K562 (cell line): ENCODE measurements around the gene IQGAP3. TPM values are rescaled to one million over a fixed set of nuclear protein-coding genes. Genes with fewer than 3 reads are reported as not detected.

Experiments
- ATAC-seq: fragments of 200-7000 bp; cut with Tn5 transposase; 3 replicates; pipeline ENCODE4 v1.9.1; 2020; ENCODE audit warnings: moderate library complexity
- BruUV-seq: library from RNA; stranded (reverse); fragments of 400-500 nt; replicated peaks from 2 replicates; lab custom pipeline; 2021; lab: Mats Ljungman, UMichigan
- CTCF ChIA-PET: fragments of 300-600 bp; formaldehyde crosslinking; extraction: SDS; loops from one replicate; lab custom pipeline; 2021; ENCODE audit warnings: low intra/inter-chr PET ratio; lab: Yijun Ruan, JAX
- POLR2A ChIA-PET: fragments of 300-600, 350-650 bp; sonication (Branson Sonifier 250); formaldehyde crosslinking; extraction: SDS; loops from one replicate; lab custom pipeline; 2021; ENCODE audit warnings: antibody characterized with exemption, inconsistent platforms; lab: Yijun Ruan, JAX
- DNase-seq, 4 experiments: peaks; one replicate each; pipeline versions ENCODE4 v3.0.0 to v3.0.0-alpha.2; 2011 to 2018; ENCODE audit warnings: low spot score in 3 of 4, mixed read lengths in 3 of 4; ENCODE audit errors: extremely low read depth in 1 of 4
- FAIRE-seq: peaks from 2 replicates; lab custom pipeline; 2011; peaks lifted over from hg19 to GRCh38; lab: Jason Lieb, UNC
- H2AFZ ChIP-seq: 2 replicates; pipeline ENCODE4 v1.6.0; 2011; ENCODE audit warnings: low read depth, low read length, control low read depth, inconsistent platforms
- H3K27ac ChIP-seq: fragments of 200-600 bp; 3 replicates; pipeline ENCODE4 v1.8.0; 2011; ENCODE audit warnings: low read depth, mild to moderate bottlenecking, control low read depth, inconsistent platforms, low read length, moderate library complexity, mixed read lengths; ENCODE audit errors: extremely low read depth
- H3K27me3 ChIP-seq, 2 experiments: fragments of 300-600 bp in 1 of 2; 2 replicates in 1 of 2; 3 replicates in 1 of 2; pipeline versions ENCODE4 v1.6.0 to v1.8.0; 2011; ENCODE audit warnings: inconsistent platforms in 2 of 2, low read length in 2 of 2, mild to moderate bottlenecking in 1 of 2, mixed read lengths in 1 of 2, moderate library complexity in 1 of 2; ENCODE audit not compliant: control insufficient read depth in 2 of 2, insufficient read depth in 2 of 2
- H3K36me3 ChIP-seq: fragments of 300-600 bp; 3 replicates; pipeline ENCODE4 v1.8.0; 2011; ENCODE audit warnings: mild to moderate bottlenecking, low read length, inconsistent platforms; ENCODE audit not compliant: control insufficient read depth, insufficient read depth
- H3K4me1 ChIP-seq, 2 experiments: fragments of 200-600 bp in 1 of 2; replicated peaks in 1 of 2; 2 replicates in 1 of 2; 3 replicates in 1 of 2; pipeline versions ENCODE4 v1.5.1 to v1.8.0; 2011; ENCODE audit warnings: inconsistent platforms in 2 of 2, low read length in 2 of 2, mild to moderate bottlenecking in 1 of 2, mixed read lengths in 1 of 2, moderate library complexity in 1 of 2; ENCODE audit not compliant: control insufficient read depth in 2 of 2, insufficient read depth in 2 of 2
- H3K4me2 ChIP-seq: 2 replicates; pipeline ENCODE4 v1.6.1; 2011; ENCODE audit warnings: low read length, control low read depth, inconsistent platforms, mixed read lengths; ENCODE audit not compliant: insufficient read depth
- H3K4me3 ChIP-seq: fragments of 200-600 bp; sonication (generic), shearing (Covaris generic); 2 replicates; pipeline ENCODE4 v1.5.1; 2016; ENCODE audit warnings: control low read depth, inconsistent platforms
- H3K79me2 ChIP-seq: fragments of 200-600 bp; 3 replicates; pipeline ENCODE4 v1.8.0; 2011; ENCODE audit warnings: low read length, inconsistent platforms; ENCODE audit not compliant: control insufficient read depth, insufficient read depth
- H3K9ac ChIP-seq, 2 experiments: 2 replicates each; pipeline versions ENCODE4 v1.6.0 to v1.6.1; 2011; ENCODE audit warnings: low read depth in 2 of 2, low read length in 2 of 2, control low read depth in 1 of 2, inconsistent platforms in 1 of 2, mild to moderate bottlenecking in 1 of 2, mixed read lengths in 1 of 2; ENCODE audit not compliant: insufficient read depth in 1 of 2
- H3K9me1 ChIP-seq: one replicate; pipeline ENCODE4 v1.6.0; 2011; ENCODE audit warnings: inconsistent platforms, mild to moderate bottlenecking, low read length, moderate library complexity; ENCODE audit not compliant: control insufficient read depth, insufficient read depth
- H3K9me3 ChIP-seq: replicated peaks from 2 replicates; pipeline ENCODE4 v1.5.1; 2011; ENCODE audit warnings: low read depth, low read length, inconsistent platforms; ENCODE audit not compliant: control insufficient read depth, insufficient read depth
- H4K20me1 ChIP-seq: replicated peaks from 2 replicates; pipeline ENCODE4 v1.6.1; 2011; ENCODE audit warnings: low read length, inconsistent platforms, mixed read lengths; ENCODE audit not compliant: control insufficient read depth, insufficient read depth
- ARID2 ChIP-seq: fragments of 450-650 bp; IDR thresholded peaks from 2 replicates; pipeline ENCODE4 v1.6.1; 2017; ENCODE audit warnings: antibody characterized with exemption, mild to moderate bottlenecking
- ATF6 ChIP-seq: sonication (generic); formaldehyde crosslinking; IDR thresholded peaks from 2 replicates; pipeline ENCODE4 v1.4.0; 2020; ENCODE audit warnings: mild to moderate bottlenecking, missing genetic modification reagents
- DMBX1 ChIP-seq: fragments of 250-450 bp; sonication (Bioruptor Pico); IDR thresholded peaks from 2 replicates; pipeline ENCODE4 v1.8.0; 2022; ENCODE audit warnings: inconsistent platforms, mild to moderate bottlenecking, moderate library complexity, borderline replicate concordance
- HES1 ChIP-seq: fragments of 450-650 bp; IDR thresholded peaks from 2 replicates; pipeline ENCODE4 v1.6.1; 2016; ENCODE audit warnings: low read depth, mild to moderate bottlenecking, moderate library complexity
- HMG20B ChIP-seq: fragments of 250-450 bp; sonication (Bioruptor Pico); IDR thresholded peaks from 2 replicates; pipeline ENCODE4 v1.5.0; 2021; ENCODE audit warnings: mild to moderate bottlenecking
- ILF3 ChIP-seq: fragments of 450-650 bp; IDR thresholded peaks from 2 replicates; pipeline ENCODE4 v1.6.1; 2018; ENCODE audit warnings: antibody characterized with exemption, mild to moderate bottlenecking, moderate library complexity, borderline replicate concordance
- KDM1A ChIP-seq, 2 experiments: fragments of 450-650 bp; IDR thresholded peaks; 2 replicates each; pipeline ENCODE4 v1.6.1; 2016; ENCODE audit warnings: mild to moderate bottlenecking in 2 of 2
- MCM7 ChIP-seq, 2 experiments: fragments of 450-650 bp; IDR thresholded peaks; 2 replicates each; pipeline ENCODE4 v1.6.1; 2016 to 2018
- MEF2A ChIP-seq: IDR thresholded peaks from 2 replicates; pipeline ENCODE4 v1.6.1; 2011; ENCODE audit warnings: low read depth, mild to moderate bottlenecking, low read length, moderate library complexity; ENCODE audit not compliant: control insufficient read depth
- PRMT5 ChIP-seq: sonication (generic); formaldehyde crosslinking; IDR thresholded peaks from 2 replicates; pipeline ENCODE4 v1.5.0; 2020; ENCODE audit warnings: missing genetic modification reagents
- SP1 ChIP-seq: sonication (generic); formaldehyde crosslinking; IDR thresholded peaks from 2 replicates; pipeline ENCODE4 v1.8.1; 2022; ENCODE audit warnings: mild to moderate bottlenecking, missing genetic modification reagents
- THAP12 ChIP-seq: fragments of 250-450 bp; sonication (Bioruptor Pico); IDR thresholded peaks from 2 replicates; pipeline ENCODE4 v1.9.0; 2021; ENCODE audit warnings: mild to moderate bottlenecking, inconsistent platforms
- U2AF1 ChIP-seq: fragments of 200-400 bp; formaldehyde crosslinking; optimal IDR thresholded peaks from 2 replicates; pipeline ENCODE3; 2017; ENCODE audit warnings: mild to moderate bottlenecking, low read depth, low read length, moderate library complexity
- YBX1 ChIP-seq: fragments of 450-650 bp; IDR thresholded peaks from 2 replicates; pipeline ENCODE4 v1.7.1; 2016; ENCODE audit warnings: mild to moderate bottlenecking
- ZBTB7A ChIP-seq: IDR thresholded peaks from 2 replicates; pipeline ENCODE4 v1.6.1; 2011; ENCODE audit warnings: low read depth, mild to moderate bottlenecking, low read length, moderate library complexity, borderline replicate concordance; ENCODE audit not compliant: control insufficient read depth
- ZHX1 ChIP-seq: fragments of 150-350 bp; conservative IDR thresholded peaks from 2 replicates; pipeline ENCODE4 v1.6.1; 2014; ENCODE audit warnings: low read length
- ZNF274 ChIP-seq: IDR thresholded peaks from 2 replicates; pipeline ENCODE4 v1.6.1; 2011; ENCODE audit warnings: low read depth, mild to moderate bottlenecking, low read length, moderate library complexity, borderline replicate concordance
- WGBS: fragments of 100-300 bp; shearing (Covaris generic); methylation state at CpG from one replicate; pipeline ENCODE4 v1.1.6; 2016; ENCODE audit warnings: low coverage, mixed read lengths; ENCODE audit not compliant: insufficient coverage; ENCODE audit errors: missing lambda C conversion rate; 5-methylcytosine and 5-hydroxymethylcytosine counted together
- in situ Hi-C: fragments of 300-500 bp; cut with MboI; formaldehyde crosslinking; loops from 4 replicates; pipeline ENCODE4 v1.15.0; 2018; ENCODE audit warnings: inconsistent platforms, mixed read lengths
- intact Hi-C: fragments of 100-400 bp; cut with micrococcal nuclease; formaldehyde crosslinking; loops from 2 replicates; pipeline ENCODE4 v1.14.2; 2022
- polyA plus RNA-seq, 8 experiments: library from polyadenylated mRNA; depleted of rRNA in 4 of 8; stranded (reverse) in 5 of 8; unstranded in 3 of 8; fragments of >200 nt; fragmentation: Nextera tagmentation in 2 of 8; fragmentation: Illumina TruSeq in 1 of 8; extraction: Ambion mirVana in 2 of 8; extraction: Trizol in 1 of 8; gene quantifications; 2 replicates each; pipeline versions ENCODE4 v1.2.1 to v1.2.3, GENCODE V29; 2011 to 2014; ENCODE audit warnings: inconsistent platforms in 1 of 8, missing spikeins in 1 of 8
- total RNA-seq, 7 experiments: library from RNA; depleted of rRNA in 6 of 7; stranded (reverse); fragments of >200 nt in 6 of 7; fragmentation: Illumina TruSeq in 2 of 7; extraction: Trizol in 2 of 7; gene quantifications; 2 replicates each; pipeline versions ENCODE4 v1.2.1 to v1.2.3, GENCODE V29; 2011 to 2021; ENCODE audit warnings: low replicate concordance in 1 of 7

The IQGAP3 gene
- total and polyA plus RNA-seq, 9 of the 15 experiments (the other 6 are each of a cell fraction or from before 2014, with no cell fraction given) = 1.4 to 16.6 (median 11.9) TPM

GRCh38 chr1:156527584-156527983 lies 44.8 kb downstream of the IQGAP3 start:
- Histone ChIP-seq H4K20me1 (no peaks in the 10 kb centered on the region), H3K79me2 (no peaks in the 10 kb centered on the region), H3K9ac (no peak overlapping the region), H3K36me3 (peaks cover 46% of the 10 kb centered on the region; the same call in 2 of the 3 replicates), H2AFZ (no peak overlapping the region), H3K4me3 (no peak overlapping the region), H3K27me3 (no peaks in the 10 kb centered on the region), H3K27ac (no peak overlapping the region), H3K9me1 (no peaks in the 10 kb centered on the region), H3K9me3 (no peaks in the 10 kb centered on the region), H3K4me2 (no peak overlapping the region), H3K4me1 (peaks cover 28 to 30% of the 10 kb centered on the region in 2 experiments)
- no peak for ATAC-seq
- BruUV-seq = no TSS peak
- ChIA-PET POLR2A (interaction anchor here (0.6 to 1.5 kb wide), 5 partner anchors 9 to 65 kb away, joined by 3 to 7 read pairs (median 4); no protein-coding TSS in a partner anchor), CTCF (no interaction called here)
- WGBS = 83% methylated on average over 2 of the region's 2 CpGs
- FAIRE-seq = no peak
- intact Hi-C loops = no loop called here
- no peak for DNase-seq
- in situ Hi-C loops = no loop called here
- TF ChIP-seq ZBTB7A = no peak
- TF ChIP-seq YBX1 = no peak
- TF ChIP-seq MEF2A = no peak
- no peak for TF ChIP-seq KDM1A (IDR thresholded peaks at IDR 0.05)
- no peak for TF ChIP-seq MCM7 (IDR thresholded peaks at IDR 0.05)
- no peak for TF ChIP-seq ZNF274
- TF ChIP-seq ATF6 = no peak
- no peak for TF ChIP-seq THAP12 (CRISPR knock-in tag)
- no peak for TF ChIP-seq ILF3
- TF ChIP-seq HES1 = no peak
- no peak for TF ChIP-seq ZHX1
- no peak for TF ChIP-seq U2AF1
- no peak for TF ChIP-seq PRMT5 (CRISPR knock-in tag)
- no peak for TF ChIP-seq HMG20B (CRISPR knock-in tag)
- TF ChIP-seq DMBX1 (CRISPR knock-in tag) = no peak
- TF ChIP-seq SP1 (CRISPR knock-in tag) = no peak
- no peak for TF ChIP-seq ARID2
